ENCODE results near the gene MEIS1.

The MEIS1 gene

DNA sequence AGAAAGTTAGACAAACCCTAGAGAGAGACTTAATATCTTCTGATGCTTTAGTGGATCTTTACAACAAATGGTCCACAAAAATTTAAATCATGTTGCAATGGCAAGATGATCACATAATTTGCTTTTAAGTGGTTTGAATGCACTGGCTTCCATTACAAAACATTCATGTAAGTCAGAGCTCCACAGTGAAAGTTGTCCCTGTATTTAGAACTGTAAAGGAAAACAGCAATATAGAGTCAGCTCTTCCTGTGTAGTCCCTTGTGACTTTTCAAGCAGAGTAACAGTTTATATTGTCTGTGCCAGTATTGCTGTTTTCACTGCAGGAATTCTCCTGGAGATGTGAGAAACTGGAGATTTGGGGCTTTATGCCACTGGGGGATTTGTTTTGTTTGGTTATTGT, 77.7 kb downstream of the MEIS1 start:
- no peak for DNase-seq

DNA sequence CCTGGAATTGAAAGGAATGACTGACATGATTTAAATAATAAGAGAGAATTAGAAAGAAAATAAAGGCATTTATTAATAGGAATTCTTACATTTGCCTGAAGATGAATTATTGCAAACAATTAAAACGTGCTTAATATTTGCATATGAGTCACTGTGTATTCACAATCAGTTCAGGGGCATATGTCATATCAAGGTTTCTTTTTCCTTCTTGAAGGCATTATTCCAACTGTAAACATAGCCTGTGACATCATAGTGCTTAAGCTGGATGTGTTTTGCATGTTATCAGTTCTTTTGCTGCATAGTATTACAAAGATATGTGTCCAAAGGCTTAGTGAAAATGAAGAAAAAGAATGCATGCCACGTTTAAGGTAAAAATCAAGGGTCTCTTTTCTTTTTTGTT, 80.8 kb downstream of the MEIS1 start:
- no peak for DNase-seq

DNA sequence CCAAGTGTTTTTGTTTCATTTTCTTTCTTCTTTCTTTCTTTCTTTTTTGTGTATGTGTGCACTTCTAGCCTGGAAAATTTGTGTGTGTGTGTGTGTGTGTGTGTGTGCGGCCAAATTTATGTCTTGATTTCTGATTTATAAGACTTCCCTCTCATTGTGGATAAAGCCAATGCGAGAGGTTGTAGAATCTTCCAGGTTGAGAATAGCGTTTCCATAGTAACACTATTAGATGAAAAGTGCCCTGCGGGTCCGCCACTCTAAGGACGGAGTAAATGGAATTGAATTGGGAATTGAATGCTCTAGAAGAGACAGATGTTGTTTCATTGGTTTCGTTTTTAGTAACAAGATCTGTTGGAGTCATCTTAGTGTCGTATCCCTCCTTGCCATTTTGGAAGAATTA, 81.6 kb downstream of the MEIS1 start:
- no peak for DNase-seq

DNA sequence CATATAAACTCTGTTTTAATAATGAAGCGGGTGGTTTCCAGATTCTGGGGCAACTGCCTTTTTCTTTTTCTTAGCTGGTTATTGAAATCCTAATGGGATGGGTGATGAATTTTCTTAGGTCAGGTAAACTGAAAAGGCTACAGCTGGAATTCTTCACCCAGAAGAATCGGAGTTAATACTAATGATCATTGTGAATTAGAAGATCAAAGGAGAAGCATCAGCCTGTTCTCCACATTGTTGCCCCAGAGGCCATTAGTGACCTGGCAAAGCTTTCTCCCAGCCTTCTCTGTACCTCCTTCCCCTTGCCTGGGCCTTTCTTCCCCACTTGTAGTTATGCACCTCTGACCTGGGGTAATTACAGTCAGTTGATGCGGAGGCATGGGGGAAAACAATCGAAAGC, 82.8 kb downstream of the MEIS1 start:
- DNase-seq: no peak

DNA sequence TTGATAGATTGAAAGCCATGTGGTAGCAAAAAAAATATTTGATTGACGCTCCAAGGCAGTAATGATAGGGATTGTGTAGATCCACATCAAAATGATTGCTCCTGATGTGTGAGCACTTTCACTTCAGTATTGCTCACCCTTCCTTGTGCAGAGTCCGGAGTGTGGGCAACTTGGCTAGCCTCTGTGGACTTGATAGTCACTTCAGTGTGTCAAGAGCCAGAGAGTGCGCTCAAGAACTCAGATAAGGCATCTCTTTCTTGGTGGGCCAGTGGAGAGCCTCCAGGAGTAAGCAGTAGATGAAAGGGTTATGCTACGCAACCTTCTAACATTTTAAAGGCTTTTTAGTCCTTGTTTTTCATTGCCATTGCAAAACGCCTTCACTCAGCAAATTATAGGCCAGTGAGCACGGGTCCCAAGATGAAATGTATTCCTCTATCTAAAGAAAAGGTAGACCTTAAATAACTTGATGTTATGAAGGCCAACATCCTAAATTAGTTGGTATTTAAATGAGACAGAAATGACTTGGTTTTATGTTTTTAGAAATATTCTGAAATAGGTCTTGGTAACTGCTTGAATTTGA, 84.4 kb downstream of the MEIS1 start:
- DNase-seq: no peak

DNA sequence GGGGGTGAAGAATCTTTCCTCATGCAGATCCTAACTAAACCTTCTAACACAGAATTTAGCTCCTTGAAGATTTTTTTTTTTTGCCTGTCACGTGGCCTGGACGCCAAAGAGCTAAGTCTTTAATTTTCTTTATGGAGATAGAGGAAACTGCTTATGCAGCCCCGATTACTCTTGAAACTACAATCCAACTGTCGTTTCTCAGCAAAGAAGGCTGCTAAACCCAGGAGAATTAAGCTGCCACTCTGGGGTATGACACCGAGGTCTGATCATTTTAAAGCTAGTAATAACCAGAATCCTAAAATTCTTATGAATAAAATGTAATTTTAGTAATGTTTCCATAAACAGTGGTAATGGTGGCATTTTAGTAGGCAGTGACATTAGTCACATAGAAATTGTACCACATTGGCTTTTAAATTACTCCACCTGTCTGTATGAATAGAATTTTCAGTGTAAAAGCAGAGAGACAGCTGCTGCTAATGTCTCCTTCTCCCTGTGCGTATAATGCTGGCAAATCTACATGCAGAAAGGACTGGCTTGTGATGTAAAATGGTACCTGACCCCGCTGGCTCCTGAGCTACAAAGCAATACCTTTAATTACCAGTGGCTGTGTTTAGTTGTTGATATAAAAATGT, 86.5 kb downstream of the MEIS1 start:
- DNase-seq: no peak

DNA sequence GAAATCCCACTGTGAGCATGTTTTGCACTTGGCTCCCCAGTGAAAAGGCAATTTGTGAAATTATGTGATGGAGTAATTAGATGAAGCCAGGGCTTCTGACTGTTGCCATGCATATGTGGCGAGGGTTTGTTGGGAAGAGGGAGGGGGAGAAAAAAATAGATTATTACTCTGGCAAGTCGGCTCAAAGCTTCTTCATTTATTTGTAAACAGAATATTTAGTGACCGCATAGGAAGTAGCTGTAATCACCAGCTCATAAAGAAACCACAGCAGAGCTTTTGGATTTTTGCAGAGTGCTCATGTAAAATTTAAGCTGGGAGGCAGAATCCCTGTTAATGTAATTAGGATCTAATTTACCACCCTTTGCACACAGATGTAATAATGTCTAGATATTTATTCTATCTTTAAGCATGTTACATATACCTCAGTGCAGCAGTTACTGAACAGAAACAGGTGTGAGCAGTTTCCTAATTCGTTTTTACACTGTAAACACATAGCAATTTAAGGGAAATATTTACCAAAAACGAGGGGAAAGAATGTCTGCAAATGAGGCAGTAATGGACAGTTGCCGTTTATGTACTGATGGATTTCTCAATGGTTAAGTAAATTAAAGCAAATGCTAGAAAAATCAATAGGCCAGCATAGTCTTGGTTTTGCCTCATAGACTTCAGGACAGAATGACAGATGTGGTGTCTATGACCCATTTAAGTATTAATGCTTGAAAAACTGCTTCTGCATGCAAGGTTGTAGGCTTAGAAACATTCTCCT, 87.9 kb downstream of the MEIS1 start:
- no peak for DNase-seq

DNA sequence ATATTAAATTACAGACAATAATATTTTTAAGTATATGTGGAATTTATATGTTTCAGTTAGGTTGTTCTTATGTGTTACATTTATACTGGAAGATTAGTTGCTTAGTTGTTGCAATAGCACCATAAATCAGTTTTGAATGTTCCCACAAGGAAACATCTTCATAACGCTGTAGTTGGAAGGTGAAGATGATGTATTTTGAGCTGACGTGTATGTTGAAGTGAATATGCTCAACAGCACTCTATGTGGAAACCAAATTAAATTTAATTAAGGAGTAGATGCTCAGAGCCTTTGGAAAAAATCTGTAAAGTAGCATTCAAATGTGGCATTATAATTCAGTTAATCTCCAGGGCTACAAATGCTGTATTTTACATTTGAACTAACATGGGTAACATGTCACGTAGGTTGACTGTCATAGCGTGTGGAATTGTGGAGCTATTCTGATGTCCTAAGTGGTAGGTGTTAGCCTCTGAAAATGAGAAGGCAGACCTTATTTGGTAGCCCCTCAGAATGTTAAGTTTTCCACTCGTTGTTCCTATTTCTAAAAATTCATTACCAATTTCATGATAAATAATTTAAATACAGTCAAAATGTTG, 88.5 kb downstream of the MEIS1 start:
- DNase-seq: no peak

DNA sequence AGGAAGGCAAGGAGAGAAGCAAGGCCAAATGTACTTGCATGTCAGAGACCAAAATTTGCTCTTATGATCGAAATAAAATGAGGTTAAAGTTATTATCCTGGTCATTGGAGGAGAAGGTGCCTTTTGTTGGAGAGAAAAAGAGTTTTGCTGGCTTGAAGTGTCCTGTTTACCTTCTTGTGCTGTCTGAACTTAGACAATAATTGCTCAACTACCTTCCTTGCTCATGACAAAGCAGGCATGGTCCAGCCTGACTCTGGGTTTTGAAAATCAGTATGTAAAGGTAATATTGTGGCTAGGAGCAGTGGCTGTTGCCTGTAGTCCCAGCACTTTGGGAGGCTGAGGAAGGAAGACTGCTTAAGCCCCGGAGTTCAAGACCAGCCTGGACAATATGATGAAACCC, 89.1 kb downstream of the MEIS1 start:
- DNase-seq: no peak

DNA sequence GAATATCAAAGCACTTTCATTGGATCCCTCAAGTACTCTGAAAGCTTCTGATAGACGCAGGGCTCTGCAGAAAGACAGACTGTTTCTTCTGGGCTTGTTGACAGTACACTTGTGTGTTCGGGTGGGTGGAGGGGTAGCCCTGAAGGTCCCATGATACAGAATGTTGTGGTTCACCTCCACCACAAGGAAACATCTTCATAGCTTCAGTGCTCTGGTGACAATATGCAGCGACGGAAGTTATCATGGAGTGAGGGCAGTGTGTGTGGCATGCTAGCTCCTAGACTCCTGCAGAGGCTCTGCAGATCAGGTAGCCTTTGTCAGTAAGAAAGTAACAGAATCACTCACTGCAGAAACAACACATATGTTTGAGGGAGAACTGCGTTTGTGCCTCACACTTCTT, 90.7 kb downstream of the MEIS1 start:
- no peak for DNase-seq

DNA sequence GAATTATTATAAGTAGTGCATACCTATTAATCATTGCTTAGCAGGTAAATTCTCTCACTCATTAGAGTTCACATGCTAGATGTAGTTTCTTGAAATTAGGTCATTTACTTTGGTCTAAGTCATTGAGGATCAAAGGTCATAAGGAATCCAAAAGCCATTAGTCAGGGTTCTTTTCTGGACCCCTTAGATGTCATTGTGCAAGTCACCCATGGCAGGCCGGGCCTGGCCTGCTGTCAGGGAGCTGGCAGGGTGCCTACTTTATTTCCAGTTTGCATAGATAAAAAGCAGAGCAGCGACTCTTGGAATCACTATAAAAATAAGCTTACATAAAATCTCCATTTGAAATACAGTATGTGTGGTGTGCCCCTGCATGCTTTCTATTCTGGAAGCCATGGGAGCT, 91.3 kb downstream of the MEIS1 start:
- no peak for DNase-seq

DNA sequence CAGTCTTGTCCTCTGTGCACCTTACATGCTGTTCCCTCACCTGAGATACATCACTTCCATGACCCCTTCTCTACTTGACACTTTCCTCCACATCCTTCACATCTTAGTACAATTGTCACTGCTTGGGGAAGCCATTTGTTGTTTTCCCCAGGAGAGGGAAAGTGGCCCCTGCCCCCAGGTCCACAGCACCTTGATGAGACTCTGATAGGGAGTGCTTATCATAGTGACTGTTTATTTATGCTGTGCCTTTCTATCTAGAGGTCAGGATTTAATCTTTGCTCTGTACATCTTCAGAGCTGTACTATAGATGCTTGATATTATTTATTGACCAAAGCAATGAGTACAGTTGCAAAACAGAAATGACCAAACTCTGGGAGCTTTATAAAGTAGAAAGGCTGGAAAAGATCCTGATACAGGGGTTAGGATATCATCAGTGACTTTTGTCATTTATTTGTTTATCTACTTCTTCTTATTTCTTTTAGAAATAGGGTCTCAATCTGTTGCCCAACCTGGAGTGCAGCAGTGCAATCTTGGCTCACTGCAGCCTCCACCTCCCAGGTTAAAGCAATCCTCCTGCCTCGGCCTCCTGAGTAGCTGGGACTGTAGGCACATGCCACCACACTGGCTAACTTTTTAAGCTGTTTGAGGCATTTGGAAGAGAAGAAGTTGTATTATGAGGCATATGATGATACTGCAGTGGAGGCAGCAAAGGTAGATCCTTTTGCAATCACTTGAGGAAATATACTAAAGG, 94.2 kb downstream of the MEIS1 start:
- DNase-seq: no peak

DNA sequence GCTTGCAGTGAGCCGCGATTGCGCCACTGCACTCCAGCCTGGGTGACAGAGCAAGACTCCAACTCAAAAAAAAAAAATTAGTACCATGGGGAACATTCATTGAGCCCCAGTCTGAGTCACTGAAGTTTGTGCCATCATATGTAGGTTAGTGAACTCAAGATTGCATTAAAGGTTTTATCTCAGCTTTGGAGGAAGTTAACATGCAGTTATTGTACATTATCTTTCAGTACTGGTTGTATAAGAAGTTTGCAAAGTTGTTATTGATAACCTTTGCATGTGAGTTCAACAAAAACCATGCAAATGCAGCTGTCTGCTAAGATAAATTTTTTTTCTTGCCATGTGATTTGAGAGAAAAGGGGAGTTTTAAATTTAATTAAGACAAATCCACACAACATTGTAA, 95.7 kb downstream of the MEIS1 start:
- DNase-seq: no peak

DNA sequence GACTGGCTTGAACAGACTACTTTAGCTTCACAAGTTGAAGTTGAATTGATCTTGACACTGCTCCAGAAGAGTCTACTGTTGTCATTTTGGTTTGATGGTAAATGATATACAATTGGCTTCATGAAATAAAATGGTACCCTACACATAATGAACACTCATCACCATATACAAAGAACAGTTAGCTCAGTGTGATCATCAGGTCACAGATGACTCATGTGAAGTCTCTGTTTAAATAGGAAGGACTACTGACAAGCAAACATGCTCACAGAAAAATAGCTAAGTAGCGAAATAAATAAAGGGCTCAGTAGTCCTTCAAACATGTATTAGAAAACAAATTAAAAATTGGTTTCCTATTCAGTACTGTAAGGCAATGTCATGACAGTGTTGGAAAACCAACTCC, 96.2 kb downstream of the MEIS1 start:
- no peak for DNase-seq

DNA sequence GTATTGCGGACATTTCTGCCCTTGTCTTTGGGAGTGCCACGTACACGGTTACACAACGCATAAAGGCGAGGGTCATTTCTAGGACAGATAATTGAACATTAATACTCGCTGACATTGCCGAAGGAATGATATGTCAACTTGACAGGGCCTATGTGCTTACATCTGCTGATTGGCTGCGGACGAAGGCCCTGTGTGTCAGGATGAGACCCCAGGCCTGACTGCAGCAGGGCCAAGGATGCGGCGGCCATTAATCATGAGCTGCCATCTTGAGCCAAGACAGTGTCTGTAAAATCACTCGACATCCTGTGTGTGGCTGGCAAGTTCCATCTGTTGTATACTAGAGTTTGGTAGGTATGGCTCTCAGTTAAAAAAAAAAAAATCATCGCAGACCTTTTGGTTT, 96.6 kb downstream of the MEIS1 start:
- DNase-seq: no peak

DNA sequence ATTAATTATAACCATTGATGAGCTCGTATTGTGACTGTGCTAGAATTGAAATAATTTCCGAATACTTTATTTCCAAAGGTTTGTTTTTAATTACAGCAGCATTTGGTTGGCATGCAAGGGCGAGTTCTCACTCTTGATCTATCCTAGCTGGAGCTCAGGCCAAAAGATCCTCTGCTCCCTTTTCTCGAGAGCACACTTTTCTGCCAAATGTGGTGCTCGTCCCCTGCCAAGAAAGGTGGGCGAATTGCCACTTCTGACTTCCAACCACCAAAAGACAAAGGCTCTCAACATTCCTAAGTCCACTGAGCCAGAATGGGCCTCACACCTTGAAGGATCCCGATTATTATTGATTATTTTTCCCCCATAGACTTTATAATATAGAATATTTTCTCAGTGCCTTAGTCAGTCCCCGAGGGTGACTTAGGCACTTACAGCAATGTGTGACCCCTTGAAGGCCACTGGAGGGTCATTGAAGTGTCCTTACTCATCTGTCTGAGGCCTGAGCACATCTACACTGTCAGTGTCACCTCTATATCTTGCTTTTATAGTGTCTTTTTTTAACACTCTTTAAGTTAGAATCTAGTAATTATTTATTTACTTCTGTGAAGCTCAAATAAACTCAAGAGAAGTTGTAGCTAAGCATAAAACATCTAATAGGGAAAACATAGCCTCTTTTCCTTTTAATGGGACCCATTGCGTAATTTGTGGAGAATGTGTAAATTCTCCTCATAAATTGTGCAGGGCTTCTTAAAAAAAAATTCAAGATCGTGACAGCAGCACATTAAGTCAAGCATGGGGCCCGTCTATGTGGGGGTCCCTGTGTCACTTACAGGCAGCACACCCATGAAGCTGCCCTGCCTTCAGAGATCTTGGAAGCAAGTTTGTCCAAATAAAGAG, 98.3 kb downstream of the MEIS1 start:
- DNase-seq: no peak

DNA sequence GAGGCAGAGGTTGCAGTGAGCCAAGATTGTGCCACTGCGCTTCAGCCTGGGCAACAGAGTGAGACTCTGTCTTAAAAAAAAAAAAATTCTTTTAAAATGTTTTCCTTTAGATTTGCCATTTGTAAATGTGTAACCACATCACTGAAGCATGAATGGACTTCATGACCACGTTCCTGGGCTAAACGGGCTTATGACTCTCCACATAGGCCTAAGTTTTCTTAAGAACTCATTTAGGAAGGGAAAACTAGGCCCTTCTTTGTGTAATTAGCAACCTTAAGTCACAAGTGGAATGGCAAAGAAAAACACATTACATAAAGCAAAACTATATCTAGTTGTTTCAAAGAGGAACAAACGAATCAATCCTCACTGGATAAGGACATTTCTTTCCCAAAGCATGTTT, 99.5 kb downstream of the MEIS1 start:
- no peak for DNase-seq

DNA sequence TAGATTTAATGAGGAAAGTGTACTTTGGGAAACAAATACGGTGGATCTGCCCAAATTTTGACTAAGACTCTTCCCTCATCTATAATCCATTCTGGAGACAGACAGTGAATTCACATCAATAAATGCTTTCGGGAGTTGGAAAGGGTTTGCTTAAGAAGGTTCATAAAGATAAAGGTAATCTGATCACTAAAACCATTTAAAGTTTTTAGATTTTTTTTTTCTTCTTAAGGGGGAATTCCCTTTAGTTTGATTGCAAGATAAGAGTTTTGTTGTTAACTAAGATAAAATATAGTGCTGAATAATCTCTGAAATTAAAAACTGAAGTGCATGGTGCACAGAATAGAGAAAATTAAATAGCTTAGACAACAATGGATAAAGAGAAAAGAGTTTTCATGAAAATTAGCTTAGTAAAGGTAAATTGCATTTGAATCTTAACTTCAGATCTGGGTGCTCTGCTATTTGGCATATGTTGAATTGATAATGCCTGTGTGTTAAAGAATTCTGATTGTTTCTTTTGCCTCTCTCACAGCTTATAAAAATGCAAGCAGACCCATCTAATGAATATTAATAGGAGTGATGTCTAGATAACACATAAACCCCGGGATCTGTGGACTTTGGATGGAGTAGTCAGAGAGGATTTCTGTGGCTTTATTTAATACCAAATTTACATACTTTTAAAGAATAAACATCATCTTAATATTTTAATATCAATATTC, 100.8 kb downstream of the MEIS1 start:
- no peak for DNase-seq

DNA sequence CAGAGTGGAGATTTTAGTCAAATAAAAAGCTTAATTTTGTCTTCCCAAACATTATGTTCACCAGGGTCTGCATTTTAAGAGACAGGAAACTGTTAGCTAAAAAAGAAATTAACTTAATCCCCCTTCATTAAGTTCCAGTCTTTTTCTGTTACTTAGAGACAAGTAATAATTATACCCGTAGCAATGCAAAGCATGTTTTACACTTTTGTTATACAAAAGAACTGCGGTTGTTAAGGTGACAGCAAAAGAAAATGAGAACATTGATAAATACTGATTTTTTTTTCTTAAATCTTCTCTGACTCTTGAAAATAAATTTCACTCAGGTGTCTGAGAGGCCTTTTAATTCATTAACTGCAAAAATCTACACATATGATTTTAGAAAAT, 101.4 kb downstream of the MEIS1 start:
- no peak for DNase-seq

DNA sequence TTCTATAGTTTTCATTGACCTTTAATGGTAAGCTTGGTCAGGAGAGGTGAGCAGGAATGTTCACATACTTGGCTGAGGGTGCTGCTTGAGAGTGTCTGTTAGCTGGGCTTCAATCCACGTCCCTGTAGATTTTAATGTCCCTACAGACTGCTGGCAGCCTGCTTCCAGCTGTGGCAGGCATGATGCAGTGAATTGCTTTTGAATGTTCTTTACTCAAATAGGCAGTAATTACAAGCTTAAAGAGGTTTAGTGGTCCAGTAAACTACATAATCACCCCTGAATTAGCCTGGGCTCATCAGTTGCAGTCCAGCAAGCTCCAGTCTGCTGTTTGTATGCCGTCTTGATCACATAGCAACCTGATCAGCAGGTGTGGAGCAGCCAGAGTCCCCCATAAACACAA, 102.1 kb downstream of the MEIS1 start:
- no peak for DNase-seq

DNA sequence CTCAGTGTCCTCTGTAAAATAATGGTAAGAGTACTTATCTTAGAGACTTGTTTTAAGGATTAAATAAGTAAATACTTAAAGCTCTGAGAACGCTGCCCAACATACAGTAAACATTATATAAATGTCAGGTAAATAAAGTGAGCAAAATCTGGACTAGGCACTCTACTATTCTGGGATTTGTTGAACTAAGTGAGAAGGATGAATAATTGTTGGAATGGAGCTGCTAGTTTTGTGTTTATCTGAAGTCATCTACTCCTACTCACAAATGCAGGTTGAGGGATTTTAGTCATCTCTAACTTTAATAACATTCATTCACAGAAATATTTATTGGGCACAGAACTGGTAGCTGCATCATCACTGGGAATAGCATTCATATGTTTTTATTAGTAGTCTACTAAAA, 103.4 kb downstream of the MEIS1 start:
- DNase-seq: no peak

DNA sequence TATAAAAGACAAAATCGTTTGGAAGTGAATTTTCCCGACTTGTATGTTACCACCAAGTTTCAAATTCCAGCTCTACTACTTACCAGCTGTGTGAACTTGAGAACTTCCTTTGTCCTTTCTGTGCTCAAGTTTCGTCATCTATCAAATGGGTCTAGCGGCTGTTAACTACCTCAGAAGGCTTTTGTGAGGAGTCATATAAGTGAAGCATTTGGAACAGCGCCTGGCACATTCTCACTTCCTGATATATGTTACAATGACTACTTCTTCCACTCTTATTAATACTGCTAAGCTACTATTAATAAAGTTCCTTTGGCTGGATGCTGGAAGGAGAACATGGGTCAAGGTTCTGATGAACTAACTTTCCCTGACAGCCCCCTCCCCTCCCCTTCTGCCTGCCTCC, 104.5 kb downstream of the MEIS1 start:
- DNase-seq: no peak
